ENCODE results near the gene MYO3B. TPM values are rescaled to one million over a fixed set of nuclear protein-coding genes. Genes with fewer than 3 reads are reported as not detected.

MYO3B gene
- total RNA-seq, 1 experiment from 2014 or later: 4.4 TPM

- H3K4me3 ChIP-seq (ENCODE audit: low read length): no peak overlapping the region
- H3K4me1 ChIP-seq (ENCODE audit: low read length): peaks cover 9% of the 10 kb centered on the region
- H3K9me3 ChIP-seq (ENCODE audit: low read length): no peaks in the 10 kb centered on the region
- H3K27ac ChIP-seq (ENCODE audit: low read length): no peak overlapping the region
- H3K36me3 ChIP-seq (ENCODE audit: insufficient read depth, low read length): no peaks in the 10 kb centered on the region
- no peaks in the 10 kb centered on the region for H3K79me2 ChIP-seq (ENCODE audit: low read length)
- no peak overlapping the region for H3K4me2 ChIP-seq (ENCODE audit: low read depth, low read length, poor library complexity, severe bottlenecking)
- H3K9me2 ChIP-seq (replicated peaks; ENCODE audit: insufficient read depth, low read length): no peaks in the 10 kb centered on the region
- DNase-seq: no peak
- H3K9ac ChIP-seq (ENCODE audit: low read length): no peak overlapping the region
- H2AFZ ChIP-seq (ENCODE audit: low read length): no peak overlapping the region
- H4K20me1 ChIP-seq (ENCODE audit: insufficient read depth, low read depth, low read length): no peaks in the 10 kb centered on the region
- H3K27me3 ChIP-seq (ENCODE audit: low read length): no peaks in the 10 kb centered on the region
Observed at GRCh38 chr2:170237572-170238120, 59.7 kb downstream of the MYO3B start.

DNA sequence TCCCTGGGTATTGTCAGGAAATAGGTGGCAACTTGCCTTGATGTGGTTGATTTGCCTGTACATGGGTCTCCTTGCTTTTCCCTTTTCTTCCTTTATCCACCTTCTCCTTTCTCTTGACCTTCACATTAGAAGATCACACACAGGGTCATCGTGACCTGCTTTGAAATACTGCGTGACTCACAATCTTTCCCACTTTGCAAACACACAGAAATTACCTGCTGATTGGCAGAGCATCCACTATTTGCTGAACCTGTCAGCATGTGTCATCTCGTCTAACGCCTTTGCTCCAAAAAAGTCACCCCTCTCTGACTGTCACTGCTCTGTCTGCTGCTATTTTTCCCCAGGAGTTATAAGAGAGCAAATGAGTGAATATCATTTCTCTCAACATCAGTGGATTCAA is 60.8 kb downstream of the MYO3B start:
- Histone ChIP-seq H3K9ac (ENCODE audit: low read length) (no peak overlapping the region), H4K20me1 (ENCODE audit: insufficient read depth, low read depth, low read length) (no peaks in the 10 kb centered on the region), H3K9me3 (ENCODE audit: low read length) (no peaks in the 10 kb centered on the region), H3K9me2 (replicated peaks; ENCODE audit: insufficient read depth, low read length) (no peaks in the 10 kb centered on the region), H3K79me2 (ENCODE audit: low read length) (no peaks in the 10 kb centered on the region), H3K4me2 (ENCODE audit: low read depth, low read length, poor library complexity, severe bottlenecking) (no peak overlapping the region), H3K27me3 (ENCODE audit: low read length) (no peaks in the 10 kb centered on the region), H2AFZ (ENCODE audit: low read length) (no peak overlapping the region), H3K4me1 (ENCODE audit: low read length) (no peaks in the 10 kb centered on the region), H3K27ac (ENCODE audit: low read length) (no peak overlapping the region), H3K36me3 (ENCODE audit: insufficient read depth, low read length) (no peaks in the 10 kb centered on the region), H3K4me3 (ENCODE audit: low read length) (no peak overlapping the region)
- DNase-seq: no peak

DNA sequence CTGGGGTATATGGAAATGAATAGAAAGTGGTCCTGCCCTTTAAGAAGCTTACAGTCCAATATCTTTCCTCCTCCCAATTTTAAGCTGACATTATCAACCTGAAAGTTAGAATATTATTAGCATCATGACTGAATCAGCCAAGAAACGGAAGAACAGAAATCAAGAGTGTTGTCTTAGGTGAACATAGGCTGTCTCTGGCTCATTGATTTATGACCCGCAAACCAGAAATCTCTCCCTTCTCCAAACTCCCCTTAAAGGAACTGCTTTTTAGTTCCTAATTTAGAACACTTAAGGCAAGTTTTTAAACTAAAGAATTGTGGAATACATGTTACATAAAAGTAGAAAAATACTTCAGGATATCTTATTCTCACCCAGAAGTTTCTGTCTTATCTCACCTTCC is 62.7 kb downstream of the MYO3B start:
- H2AFZ ChIP-seq (ENCODE audit: low read length): no peak overlapping the region
- H3K36me3 ChIP-seq (ENCODE audit: insufficient read depth, low read length): no peaks in the 10 kb centered on the region
- H3K27ac ChIP-seq (ENCODE audit: low read length): no peak overlapping the region

GRCh38 chr2:170241756-170242155 is 63.8 kb downstream of the MYO3B start:
- Histone ChIP-seq H3K9me2 (replicated peaks; ENCODE audit: insufficient read depth, low read length) (no peaks in the 10 kb centered on the region), H3K4me2 (ENCODE audit: low read depth, low read length, poor library complexity, severe bottlenecking) (no peak overlapping the region), H3K4me1 (ENCODE audit: low read length) (no peaks in the 10 kb centered on the region), H3K36me3 (ENCODE audit: insufficient read depth, low read length) (no peaks in the 10 kb centered on the region), H3K9me3 (ENCODE audit: low read length) (no peaks in the 10 kb centered on the region), H3K27ac (ENCODE audit: low read length) (no peak overlapping the region), H4K20me1 (ENCODE audit: insufficient read depth, low read depth, low read length) (no peaks in the 10 kb centered on the region), H3K9ac (ENCODE audit: low read length) (no peak overlapping the region), H3K27me3 (ENCODE audit: low read length) (no peaks in the 10 kb centered on the region), H2AFZ (ENCODE audit: low read length) (no peak overlapping the region), H3K4me3 (ENCODE audit: low read length) (no peak overlapping the region), H3K79me2 (ENCODE audit: low read length) (no peaks in the 10 kb centered on the region)
- DNase-seq: no peak

More for the DNA sequence above, 62.7 kb downstream of the MYO3B start:
- H3K9me3 ChIP-seq (ENCODE audit: low read length): no peaks in the 10 kb centered on the region
- no peaks in the 10 kb centered on the region for H4K20me1 ChIP-seq (ENCODE audit: insufficient read depth, low read depth, low read length)
- no peak overlapping the region for H3K9ac ChIP-seq (ENCODE audit: low read length)
- DNase-seq: no peak
- H3K4me1 ChIP-seq (ENCODE audit: low read length): no peaks in the 10 kb centered on the region
- H3K4me2 ChIP-seq (ENCODE audit: low read depth, low read length, poor library complexity, severe bottlenecking): no peak overlapping the region
- no peak overlapping the region for H3K4me3 ChIP-seq (ENCODE audit: low read length)
- no peaks in the 10 kb centered on the region for H3K9me2 ChIP-seq (replicated peaks; ENCODE audit: insufficient read depth, low read length)
- no peaks in the 10 kb centered on the region for H3K79me2 ChIP-seq (ENCODE audit: low read length)
- no peaks in the 10 kb centered on the region for H3K27me3 ChIP-seq (ENCODE audit: low read length)

GRCh38 chr2:170243118-170243837 is 65.3 kb downstream of the MYO3B start:
- H2AFZ ChIP-seq (ENCODE audit: low read length): no peak overlapping the region
- H3K36me3 ChIP-seq (ENCODE audit: insufficient read depth, low read length): no peaks in the 10 kb centered on the region
- no peak overlapping the region for H3K9ac ChIP-seq (ENCODE audit: low read length)
- no peaks in the 10 kb centered on the region for H3K4me1 ChIP-seq (ENCODE audit: low read length)
- no peaks in the 10 kb centered on the region for H3K9me3 ChIP-seq (ENCODE audit: low read length)
- DNase-seq: no peak
- no peaks in the 10 kb centered on the region for H3K27me3 ChIP-seq (ENCODE audit: low read length)
- no peaks in the 10 kb centered on the region for H3K9me2 ChIP-seq (replicated peaks; ENCODE audit: insufficient read depth, low read length)
- H3K79me2 ChIP-seq (ENCODE audit: low read length): no peaks in the 10 kb centered on the region
- no peak overlapping the region for H3K27ac ChIP-seq (ENCODE audit: low read length)
- H3K4me3 ChIP-seq (ENCODE audit: low read length): no peak overlapping the region
- no peak overlapping the region for H3K4me2 ChIP-seq (ENCODE audit: low read depth, low read length, poor library complexity, severe bottlenecking)
- H4K20me1 ChIP-seq (ENCODE audit: insufficient read depth, low read depth, low read length): no peaks in the 10 kb centered on the region

GRCh38 chr2:170243898-170244297 is 66.0 kb downstream of the MYO3B start:
- H2AFZ ChIP-seq (ENCODE audit: low read length): no peak overlapping the region
- no peaks in the 10 kb centered on the region for H3K4me1 ChIP-seq (ENCODE audit: low read length)

DNA sequence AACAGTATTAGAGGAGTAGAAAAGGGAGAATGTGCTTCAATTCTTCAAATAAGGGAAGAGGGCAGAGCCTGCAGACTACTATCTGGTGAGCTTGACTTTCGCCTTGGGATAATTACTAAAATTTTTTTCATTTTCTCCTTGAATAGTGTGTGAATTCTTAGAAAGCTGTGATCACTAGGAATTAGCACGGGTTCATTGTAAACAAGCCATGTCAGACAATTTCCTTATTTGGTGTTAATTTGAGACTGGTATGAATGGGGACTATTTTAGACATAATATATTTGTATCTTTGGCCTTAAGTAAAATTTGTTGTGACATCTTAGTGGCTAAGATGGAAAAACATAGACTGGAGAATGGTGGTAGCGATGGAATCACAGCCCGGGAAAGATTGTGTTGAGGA is 66.6 kb downstream of the MYO3B start:
- no peak overlapping the region for H2AFZ ChIP-seq (ENCODE audit: low read length)

More at GRCh38 chr2:170243898-170244297, 66.0 kb downstream of the MYO3B start:
- H3K27me3 ChIP-seq (ENCODE audit: low read length): no peaks in the 10 kb centered on the region
- H3K79me2 ChIP-seq (ENCODE audit: low read length): no peaks in the 10 kb centered on the region
- no peak overlapping the region for H3K27ac ChIP-seq (ENCODE audit: low read length)
- H3K9me3 ChIP-seq (ENCODE audit: low read length): no peaks in the 10 kb centered on the region
- H3K9me2 ChIP-seq (replicated peaks; ENCODE audit: insufficient read depth, low read length): no peaks in the 10 kb centered on the region
- no peaks in the 10 kb centered on the region for H3K36me3 ChIP-seq (ENCODE audit: insufficient read depth, low read length)
- no peak overlapping the region for H3K4me2 ChIP-seq (ENCODE audit: low read depth, low read length, poor library complexity, severe bottlenecking)
- H3K9ac ChIP-seq (ENCODE audit: low read length): no peak overlapping the region
- no peak overlapping the region for H3K4me3 ChIP-seq (ENCODE audit: low read length)
- no peaks in the 10 kb centered on the region for H4K20me1 ChIP-seq (ENCODE audit: insufficient read depth, low read depth, low read length)
- no peak for DNase-seq

GRCh38 chr2:170245312-170245711 is 67.4 kb downstream of the MYO3B start:
- no peak for DNase-seq
- no peaks in the 10 kb centered on the region for H3K79me2 ChIP-seq (ENCODE audit: low read length)
- no peaks in the 10 kb centered on the region for H3K9me3 ChIP-seq (ENCODE audit: low read length)
- no peaks in the 10 kb centered on the region for H3K36me3 ChIP-seq (ENCODE audit: insufficient read depth, low read length)
- no peak overlapping the region for H3K4me3 ChIP-seq (ENCODE audit: low read length)
- H3K27ac ChIP-seq (ENCODE audit: low read length): no peak overlapping the region
- H3K4me2 ChIP-seq (ENCODE audit: low read depth, low read length, poor library complexity, severe bottlenecking): no peak overlapping the region
- no peaks in the 10 kb centered on the region for H3K27me3 ChIP-seq (ENCODE audit: low read length)
- H3K9ac ChIP-seq (ENCODE audit: low read length): no peak overlapping the region
- no peaks in the 10 kb centered on the region for H4K20me1 ChIP-seq (ENCODE audit: insufficient read depth, low read depth, low read length)
- no peaks in the 10 kb centered on the region for H3K9me2 ChIP-seq (replicated peaks; ENCODE audit: insufficient read depth, low read length)
- no peaks in the 10 kb centered on the region for H3K4me1 ChIP-seq (ENCODE audit: low read length)
- no peak overlapping the region for H2AFZ ChIP-seq (ENCODE audit: low read length)

More for the DNA sequence above, 66.6 kb downstream of the MYO3B start:
- no peak overlapping the region for H3K4me3 ChIP-seq (ENCODE audit: low read length)
- no peak for DNase-seq
- no peaks in the 10 kb centered on the region for H3K4me1 ChIP-seq (ENCODE audit: low read length)
- no peak overlapping the region for H3K27ac ChIP-seq (ENCODE audit: low read length)
- no peaks in the 10 kb centered on the region for H3K36me3 ChIP-seq (ENCODE audit: insufficient read depth, low read length)
- no peaks in the 10 kb centered on the region for H3K79me2 ChIP-seq (ENCODE audit: low read length)
- H3K9ac ChIP-seq (ENCODE audit: low read length): no peak overlapping the region
- H4K20me1 ChIP-seq (ENCODE audit: insufficient read depth, low read depth, low read length): no peaks in the 10 kb centered on the region
- no peaks in the 10 kb centered on the region for H3K9me2 ChIP-seq (replicated peaks; ENCODE audit: insufficient read depth, low read length)
- H3K9me3 ChIP-seq (ENCODE audit: low read length): no peaks in the 10 kb centered on the region
- H3K4me2 ChIP-seq (ENCODE audit: low read depth, low read length, poor library complexity, severe bottlenecking): no peak overlapping the region
- no peaks in the 10 kb centered on the region for H3K27me3 ChIP-seq (ENCODE audit: low read length)

Measured in Karpas-422 (cell line).